HL-60 (cell line): ENCODE data around the gene MAP4K4.

Experiments
- GABPA ChIP-seq: IDR thresholded peaks from 2 replicates; pipeline ENCODE4 v1.6.1; 2012; ENCODE audit warnings: low read depth
- POLR2AphosphoS5 ChIP-seq: IDR thresholded peaks from 2 replicates; pipeline ENCODE4 v1.6.1; 2012; ENCODE audit warnings: low read depth
- SPI1 ChIP-seq: IDR thresholded peaks from 2 replicates; pipeline ENCODE4 v1.6.1; 2012; ENCODE audit warnings: low read depth, mild to moderate bottlenecking, borderline replicate concordance
- TF ChIP-seq, protein P1 (sequence below): IDR thresholded peaks from one replicate; pipeline ENCODE4 v1.5.1; 2011; ENCODE audit warnings: low read length, control low read depth, inconsistent platforms; ENCODE audit not compliant: insufficient read depth
- TF ChIP-seq, protein P2 (sequence below): IDR thresholded peaks from 2 replicates; pipeline ENCODE4 v1.6.1; 2012; ENCODE audit warnings: low read depth; ENCODE audit not compliant: insufficient replicate concordance

DNA sequence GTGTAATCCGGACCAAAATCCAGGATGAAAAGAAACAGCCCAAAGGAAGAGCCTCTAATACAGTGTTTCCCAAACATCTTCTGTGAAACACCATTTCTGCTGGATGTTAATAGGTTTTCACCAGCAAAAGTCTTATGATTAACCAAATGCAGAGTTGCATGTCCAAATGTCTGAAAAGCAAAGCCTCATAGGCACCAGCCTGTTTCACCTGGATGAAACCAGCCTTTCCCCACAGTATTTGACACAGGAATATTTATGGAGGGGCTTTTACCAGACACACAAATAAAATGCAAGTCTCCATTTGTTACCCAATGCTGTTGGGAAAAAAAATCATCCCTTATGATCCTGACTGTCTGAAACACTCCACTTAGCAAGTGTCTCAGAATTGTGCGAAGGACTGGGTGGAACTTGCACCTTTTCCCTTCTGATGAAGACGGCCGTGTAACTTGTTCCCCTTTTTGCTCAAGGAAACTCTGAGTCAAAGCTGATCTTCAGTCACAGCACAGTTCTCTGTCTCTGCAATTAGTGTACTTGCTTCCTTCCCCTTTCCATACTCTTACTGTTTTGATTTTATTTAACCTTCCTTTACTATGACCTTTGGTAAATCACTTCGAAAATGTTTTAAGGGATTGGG, 223.9 kb downstream of the MAP4K4 start:
- TF ChIP-seq, protein P1, sequence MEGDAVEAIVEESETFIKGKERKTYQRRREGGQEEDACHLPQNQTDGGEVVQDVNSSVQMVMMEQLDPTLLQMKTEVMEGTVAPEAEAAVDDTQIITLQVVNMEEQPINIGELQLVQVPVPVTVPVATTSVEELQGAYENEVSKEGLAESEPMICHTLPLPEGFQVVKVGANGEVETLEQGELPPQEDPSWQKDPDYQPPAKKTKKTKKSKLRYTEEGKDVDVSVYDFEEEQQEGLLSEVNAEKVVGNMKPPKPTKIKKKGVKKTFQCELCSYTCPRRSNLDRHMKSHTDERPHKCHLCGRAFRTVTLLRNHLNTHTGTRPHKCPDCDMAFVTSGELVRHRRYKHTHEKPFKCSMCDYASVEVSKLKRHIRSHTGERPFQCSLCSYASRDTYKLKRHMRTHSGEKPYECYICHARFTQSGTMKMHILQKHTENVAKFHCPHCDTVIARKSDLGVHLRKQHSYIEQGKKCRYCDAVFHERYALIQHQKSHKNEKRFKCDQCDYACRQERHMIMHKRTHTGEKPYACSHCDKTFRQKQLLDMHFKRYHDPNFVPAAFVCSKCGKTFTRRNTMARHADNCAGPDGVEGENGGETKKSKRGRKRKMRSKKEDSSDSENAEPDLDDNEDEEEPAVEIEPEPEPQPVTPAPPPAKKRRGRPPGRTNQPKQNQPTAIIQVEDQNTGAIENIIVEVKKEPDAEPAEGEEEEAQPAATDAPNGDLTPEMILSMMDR: no peak
- peak; percentile 47; the same call in 1 of the 2 replicates for TF ChIP-seq POLR2AphosphoS5
- TF ChIP-seq, protein P2, sequence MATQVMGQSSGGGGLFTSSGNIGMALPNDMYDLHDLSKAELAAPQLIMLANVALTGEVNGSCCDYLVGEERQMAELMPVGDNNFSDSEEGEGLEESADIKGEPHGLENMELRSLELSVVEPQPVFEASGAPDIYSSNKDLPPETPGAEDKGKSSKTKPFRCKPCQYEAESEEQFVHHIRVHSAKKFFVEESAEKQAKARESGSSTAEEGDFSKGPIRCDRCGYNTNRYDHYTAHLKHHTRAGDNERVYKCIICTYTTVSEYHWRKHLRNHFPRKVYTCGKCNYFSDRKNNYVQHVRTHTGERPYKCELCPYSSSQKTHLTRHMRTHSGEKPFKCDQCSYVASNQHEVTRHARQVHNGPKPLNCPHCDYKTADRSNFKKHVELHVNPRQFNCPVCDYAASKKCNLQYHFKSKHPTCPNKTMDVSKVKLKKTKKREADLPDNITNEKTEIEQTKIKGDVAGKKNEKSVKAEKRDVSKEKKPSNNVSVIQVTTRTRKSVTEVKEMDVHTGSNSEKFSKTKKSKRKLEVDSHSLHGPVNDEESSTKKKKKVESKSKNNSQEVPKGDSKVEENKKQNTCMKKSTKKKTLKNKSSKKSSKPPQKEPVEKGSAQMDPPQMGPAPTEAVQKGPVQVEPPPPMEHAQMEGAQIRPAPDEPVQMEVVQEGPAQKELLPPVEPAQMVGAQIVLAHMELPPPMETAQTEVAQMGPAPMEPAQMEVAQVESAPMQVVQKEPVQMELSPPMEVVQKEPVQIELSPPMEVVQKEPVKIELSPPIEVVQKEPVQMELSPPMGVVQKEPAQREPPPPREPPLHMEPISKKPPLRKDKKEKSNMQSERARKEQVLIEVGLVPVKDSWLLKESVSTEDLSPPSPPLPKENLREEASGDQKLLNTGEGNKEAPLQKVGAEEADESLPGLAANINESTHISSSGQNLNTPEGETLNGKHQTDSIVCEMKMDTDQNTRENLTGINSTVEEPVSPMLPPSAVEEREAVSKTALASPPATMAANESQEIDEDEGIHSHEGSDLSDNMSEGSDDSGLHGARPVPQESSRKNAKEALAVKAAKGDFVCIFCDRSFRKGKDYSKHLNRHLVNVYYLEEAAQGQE: no peak
- peak; percentile 73; the same call in 1 of the 2 replicates for TF ChIP-seq SPI1
- peak; percentile 43; the same call in 1 of the 2 replicates for TF ChIP-seq GABPA
